HG03196 (cell line): ENCODE measurements around the gene NTN3.
"Not testable (repeated sequence)": the region's sequence is repeated elsewhere in the genome, so short reads cannot be mapped to it uniquely, and the experiment has no call there.

Experiments used
- ATAC-seq: cut with Tn5 transposase; IDR thresholded peaks from one replicate; pipeline ENCODE4 v1.9.1; 2021; ENCODE audit not compliant: unreplicated experiment

Gene NTN3

GRCh38 chr16:2471016-2471652 is at the start of gene NTN3:
Gene NTN3 (plus strand): TSS chr16:2471297. CDS start chr16:2471702, 405 bp downstream.
- ATAC-seq, result no peak

- ATAC-seq, result no peak
Measured at GRCh38 chr16:2422123-2422867, 48.8 kb upstream of the NTN3 start.

- ATAC-seq, result no peak
Measured at GRCh38 chr16:2424061-2425007, 46.8 kb upstream of the NTN3 start.

- ATAC-seq, result no peak
Measured at GRCh38 chr16:2425008-2425518, 46.0 kb upstream of the NTN3 start.

- ATAC-seq, result no peak
Measured at GRCh38 chr16:2425825-2426430, 45.2 kb upstream of the NTN3 start.

- ATAC-seq, result no peak
Measured at GRCh38 chr16:2426941-2427361, 44.1 kb upstream of the NTN3 start.

- no peak for ATAC-seq
Measured at GRCh38 chr16:2427526-2427925, 43.6 kb upstream of the NTN3 start.

- ATAC-seq, result peak; percentile 15
Measured at GRCh38 chr16:2428051-2428783, 42.9 kb upstream of the NTN3 start.

- ATAC-seq, result no peak
Measured at GRCh38 chr16:2428784-2429033, 42.4 kb upstream of the NTN3 start.

- ATAC-seq, result peak; percentile 70
Measured at GRCh38 chr16:2429034-2429770, 41.9 kb upstream of the NTN3 start, which contains the start of gene CCNF. Gene CCNF (plus strand): TSS chr16:2429447. CDS start chr16:2429482, 35 bp downstream.

- ATAC-seq, result no peak
Measured at GRCh38 chr16:2429771-2430663, 41.1 kb upstream of the NTN3 start.

GRCh38 chr16:2432286-2432685 is 38.8 kb upstream of the NTN3 start:
- ATAC-seq, result no peak

GRCh38 chr16:2432801-2433505 is 38.1 kb upstream of the NTN3 start:
- ATAC-seq, result no peak

GRCh38 chr16:2435236-2435635 is 35.9 kb upstream of the NTN3 start:
- not testable (repeated sequence) for ATAC-seq

- no peak for ATAC-seq
Measured at GRCh38 chr16:2436110-2436509, 35.0 kb upstream of the NTN3 start.

- no peak for ATAC-seq
Measured at GRCh38 chr16:2437032-2437790, 33.9 kb upstream of the NTN3 start.

GRCh38 chr16:2438121-2438520 is 33.0 kb upstream of the NTN3 start:
- ATAC-seq, result no peak
